HEK293 (cell line): ENCODE data around the gene DNAJA3.

Source experiments
- CTCF ChIA-PET: fragments of 350-600 bp; formaldehyde crosslinking; extraction: SDS; loops from one replicate; lab custom pipeline; 2021; ENCODE audit warnings: antibody characterized with exemption; lab: Yijun Ruan, JAX
- POLR2A ChIA-PET: fragments of 300-600 bp; formaldehyde crosslinking; extraction: SDS; loops from one replicate; lab custom pipeline; 2020; ENCODE audit warnings: antibody characterized with exemption, inconsistent platforms; lab: Yijun Ruan, JAX
- H3K27ac ChIP-seq: fragments of 200-500 bp; sonication (Bioruptor generic); 2 replicates; pipeline ENCODE4 v1.5.1; 2014; ENCODE audit warnings: low read depth, low read length, control low read depth, inconsistent platforms; ENCODE audit errors: extremely low read depth
- H3K36me3 ChIP-seq, 2 experiments: fragments of 200-500 bp in 1 of 2; sonication (Bioruptor generic) in 1 of 2; 1 replicate in 1 of 2; 2 replicates in 1 of 2; pipeline ENCODE4 v1.5.1; 2014 to 2017; ENCODE audit warnings: inconsistent platforms in 2 of 2, low read length in 2 of 2; ENCODE audit not compliant: control insufficient read depth in 2 of 2, insufficient read depth in 1 of 2
- H3K4me1 ChIP-seq: fragments of 200-500 bp; sonication (Bioruptor generic); 2 replicates; pipeline ENCODE4 v1.5.1; 2014; ENCODE audit warnings: mild to moderate bottlenecking, low read length, inconsistent platforms; ENCODE audit not compliant: control insufficient read depth, insufficient read depth
- H3K4me3 ChIP-seq: 2 replicates; pipeline ENCODE4 v1.5.1; 2011; ENCODE audit warnings: low read depth, mild to moderate bottlenecking, control low read depth, low read length, moderate library complexity
- H3K9me3 ChIP-seq: fragments of 200-500 bp; sonication (Bioruptor generic); 2 replicates; pipeline ENCODE4 v1.5.1; 2014; ENCODE audit warnings: low read depth, low read length, inconsistent platforms; ENCODE audit not compliant: control insufficient read depth, insufficient read depth
- BCL11A ChIP-seq: fragments of 450-650 bp; formaldehyde crosslinking; IDR thresholded peaks from 2 replicates; pipeline ENCODE4 v1.5.1; 2016; ENCODE audit warnings: low read depth, missing biosample characterization, missing genetic modification characterization
- GLI4 ChIP-seq: fragments of 450-650 bp; formaldehyde crosslinking; IDR thresholded peaks from 2 replicates; pipeline ENCODE4 v1.5.1; 2016; ENCODE audit warnings: missing biosample characterization, missing genetic modification characterization
- HOXA7 ChIP-seq: sonication (generic); formaldehyde crosslinking; IDR thresholded peaks from 2 replicates; pipeline ENCODE4 v1.8.1; 2022; ENCODE audit warnings: missing genetic modification reagents, borderline replicate concordance
- PRDM10 ChIP-seq: fragments of 450-650 bp; formaldehyde crosslinking; IDR thresholded peaks from 2 replicates; pipeline ENCODE4 v1.5.1; 2016; ENCODE audit warnings: missing biosample characterization, missing genetic modification characterization
- RBAK ChIP-seq: fragments of 450-650 bp; formaldehyde crosslinking; IDR thresholded peaks from 2 replicates; pipeline ENCODE4 v1.5.1; 2016; ENCODE audit warnings: missing biosample characterization, missing genetic modification characterization
- REPIN1 ChIP-seq: fragments of 450-650 bp; formaldehyde crosslinking; IDR thresholded peaks from 2 replicates; pipeline ENCODE4 v1.5.1; 2017; ENCODE audit warnings: missing biosample characterization, missing genetic modification characterization, low read depth
- SCRT1 ChIP-seq: fragments of 450-650 bp; formaldehyde crosslinking; IDR thresholded peaks from 2 replicates; pipeline ENCODE4 v1.5.1; 2016; ENCODE audit warnings: missing biosample characterization, missing genetic modification characterization, borderline replicate concordance
- SCRT2 ChIP-seq: fragments of 450-650 bp; formaldehyde crosslinking; IDR thresholded peaks from 2 replicates; pipeline ENCODE4 v1.5.1; 2016; ENCODE audit warnings: missing biosample characterization, missing genetic modification characterization
- SP7 ChIP-seq: fragments of 450-650 bp; formaldehyde crosslinking; IDR thresholded peaks from 2 replicates; pipeline ENCODE4 v1.5.1; 2016; ENCODE audit warnings: missing biosample characterization, missing genetic modification characterization
- ZBTB1 ChIP-seq: fragments of 450-650 bp; formaldehyde crosslinking; IDR thresholded peaks from 2 replicates; pipeline ENCODE4 v1.5.1; 2016; ENCODE audit warnings: missing biosample characterization, missing genetic modification characterization
- ZBTB44 ChIP-seq: fragments of 450-650 bp; IDR thresholded peaks from 2 replicates; pipeline ENCODE4 v1.5.1; 2018; ENCODE audit warnings: missing biosample characterization, mild to moderate bottlenecking, missing genetic modification characterization
- ZFP69B ChIP-seq: fragments of 450-650 bp; formaldehyde crosslinking; IDR thresholded peaks from 2 replicates; pipeline ENCODE4 v1.5.1; 2016; ENCODE audit warnings: missing biosample characterization, missing genetic modification characterization
- ZNF10 ChIP-seq: fragments of 450-650 bp; formaldehyde crosslinking; IDR thresholded peaks from 2 replicates; pipeline ENCODE4 v1.5.1; 2017; ENCODE audit warnings: missing biosample characterization, missing genetic modification characterization
- ZNF114 ChIP-seq: fragments of 450-650 bp; formaldehyde crosslinking; IDR thresholded peaks from 2 replicates; pipeline ENCODE4 v1.5.0; 2017; ENCODE audit warnings: missing biosample characterization, missing genetic modification characterization
- ZNF121 ChIP-seq: fragments of 450-650 bp; formaldehyde crosslinking; IDR thresholded peaks from 2 replicates; pipeline ENCODE4 v1.5.1; 2016; ENCODE audit warnings: missing biosample characterization, missing genetic modification characterization
- ZNF324 ChIP-seq: fragments of 450-650 bp; formaldehyde crosslinking; IDR thresholded peaks from 2 replicates; pipeline ENCODE4 v1.5.1; 2016; ENCODE audit warnings: missing biosample characterization, missing genetic modification characterization
- ZNF404 ChIP-seq: fragments of 450-650 bp; formaldehyde crosslinking; IDR thresholded peaks from 2 replicates; pipeline ENCODE4 v1.5.1; 2017; ENCODE audit warnings: missing biosample characterization, missing genetic modification characterization
- ZNF48 ChIP-seq: fragments of 450-650 bp; formaldehyde crosslinking; IDR thresholded peaks from 2 replicates; pipeline ENCODE4 v1.5.1; 2016; ENCODE audit warnings: missing biosample characterization, missing genetic modification characterization
- ZNF513 ChIP-seq: fragments of 450-650 bp; IDR thresholded peaks from 2 replicates; pipeline ENCODE4 v1.5.1; 2018; ENCODE audit warnings: missing biosample characterization, missing genetic modification characterization
- ZNF555 ChIP-seq: fragments of 450-650 bp; formaldehyde crosslinking; conservative IDR thresholded peaks from 2 replicates; pipeline ENCODE4 v1.5.1; 2017; ENCODE audit warnings: missing biosample characterization, mild to moderate bottlenecking, missing genetic modification characterization, inconsistent platforms
- ZNF658 ChIP-seq: fragments of 450-650 bp; formaldehyde crosslinking; IDR thresholded peaks from 2 replicates; pipeline ENCODE4; 2016; ENCODE audit warnings: missing biosample characterization, missing genetic modification characterization
- ZNF785 ChIP-seq: fragments of 450-650 bp; formaldehyde crosslinking; IDR thresholded peaks from 2 replicates; pipeline ENCODE4 v1.5.1; 2016; ENCODE audit warnings: missing biosample characterization, missing genetic modification characterization
- ZNF791 ChIP-seq: fragments of 450-650 bp; formaldehyde crosslinking; IDR thresholded peaks from 2 replicates; pipeline ENCODE4 v1.5.1; 2016; ENCODE audit warnings: missing biosample characterization, missing genetic modification characterization
- ZSCAN18 ChIP-seq: fragments of 450-650 bp; formaldehyde crosslinking; IDR thresholded peaks from 2 replicates; pipeline ENCODE4 v1.5.1; 2016; ENCODE audit warnings: missing biosample characterization, missing genetic modification characterization
- ZSCAN23 ChIP-seq: fragments of 450-650 bp; formaldehyde crosslinking; IDR thresholded peaks from 2 replicates; pipeline ENCODE4 v1.5.1; 2016; ENCODE audit warnings: missing biosample characterization, missing genetic modification characterization

The DNAJA3 gene

GRCh38 chr16:4474192-4474961 lies 48.7 kb downstream of the DNAJA3 start, which contains the start of gene NMRAL1:
TSS of gene NMRAL1 (minus strand) at chr16:4474625. CDS start at chr16:4474132, 493 bp downstream.
- CTCF ChIA-PET, result interaction anchor here (0.6 kb wide), 1 partner anchor 308 kb away, joined by 3 read pairs; no protein-coding TSS in a partner anchor
- no peak for TF ChIP-seq SCRT2 (tag by site-specific recombination)
- no peak for TF ChIP-seq RBAK (tag by site-specific recombination)
- no peak for TF ChIP-seq ZBTB1 (tag by site-specific recombination)
- TF ChIP-seq GLI4 (tag by site-specific recombination), result no peak
- no peak for TF ChIP-seq BCL11A (tag by site-specific recombination)
- no peak for TF ChIP-seq SP7 (tag by site-specific recombination)
- no peak for TF ChIP-seq ZNF324 (tag by site-specific recombination)
- TF ChIP-seq ZBTB44 (tag by site-specific recombination), result no peak
- no peak for TF ChIP-seq ZNF10 (tag by site-specific recombination)
- no peak for TF ChIP-seq ZNF404 (tag by site-specific recombination)
- TF ChIP-seq HOXA7 (CRISPR knock-in tag), result no peak
- no peak for TF ChIP-seq ZSCAN18 (tag by site-specific recombination)
- no peak for TF ChIP-seq ZNF791
- TF ChIP-seq, all 188 proteins: peak for 0
- no peak within 1 kb of the TSS for H3K27ac ChIP-seq
- no peaks in the 10 kb centered on the region; a peak in 1 of 3 replicates for H3K36me3 ChIP-seq
- POLR2A ChIA-PET, result interaction anchor here (2.3 kb wide), 1 partner anchor 11 kb away, joined by 8 read pairs; no protein-coding TSS in a partner anchor
- H3K4me3 ChIP-seq, result peak within 1 kb of the TSS; percentile 28
- no peaks in the 10 kb centered on the region for H3K9me3 ChIP-seq
- H3K4me1 ChIP-seq, result 0 out of 2 replicates have a peak, but pooled peaks cover 2% of the 10 kb centered on the region

GRCh38 chr16:4475880-4476788 lies 50.5 kb downstream of the DNAJA3 start, which contains the start of gene HMOX2:
TSS of gene HMOX2 (plus strand) at chr16:4476398. CDS start at chr16:4505525, 29,127 bp downstream.
- H3K4me1 ChIP-seq, result 0 out of 2 replicates have a peak, but pooled peaks cover 2% of the 10 kb centered on the region
- peak within 1 kb of the TSS; percentile 53; the same call in 1 of the 2 replicates for H3K27ac ChIP-seq
- no peaks in the 10 kb centered on the region; a peak in 1 of 3 replicates for H3K36me3 ChIP-seq
- ChIA-PET POLR2A (interaction anchor here (0.6 to 2.3 kb wide), 8 partner anchors 11 to 258 kb away, joined by 3 to 8 read pairs (median 4); partner anchors contain the start of genes ANKS3, CDIP1, DNAAF8 and UBALD1), CTCF (interaction anchor here (0.6 to 1.3 kb wide), 6 partner anchors 10 to 50 kb away, joined by 3 to 8 read pairs (median 3); no protein-coding TSS in a partner anchor)
- no peaks in the 10 kb centered on the region for H3K9me3 ChIP-seq
- H3K4me3 ChIP-seq, result peak within 1 kb of the TSS; percentile 92
- TF ChIP-seq ZNF48 (tag by site-specific recombination) (no peak), ZNF555 (tag by site-specific recombination) (no peak), ZNF658 (tag by site-specific recombination) (no peak), REPIN1 (tag by site-specific recombination) (no peak), ZNF121 (tag by site-specific recombination) (0 out of 2 replicates have a peak, but pooled peaks have one; percentile 22), ZNF785 (tag by site-specific recombination) (peak; percentile 90), ZNF114 (tag by site-specific recombination) (no peak), PRDM10 (tag by site-specific recombination) (peak; percentile 33; the same call in 1 of the 2 replicates), ZNF513 (tag by site-specific recombination) (no peak), ZFP69B (tag by site-specific recombination) (no peak), ZSCAN23 (tag by site-specific recombination) (0 out of 2 replicates have a peak, but pooled peaks have one; percentile 12), SCRT1 (tag by site-specific recombination) (no peak)
